NCI-H526 treated with DMSO at 0.1 percent for 48 hours (cell line): Measurements from ENCODE around the gene CFAP46.

Source experiments
- DNase-seq: peaks from one replicate; lab custom pipeline; 2025; lab: John Stamatoyannopoulos, UW

The CFAP46 gene

DNA sequence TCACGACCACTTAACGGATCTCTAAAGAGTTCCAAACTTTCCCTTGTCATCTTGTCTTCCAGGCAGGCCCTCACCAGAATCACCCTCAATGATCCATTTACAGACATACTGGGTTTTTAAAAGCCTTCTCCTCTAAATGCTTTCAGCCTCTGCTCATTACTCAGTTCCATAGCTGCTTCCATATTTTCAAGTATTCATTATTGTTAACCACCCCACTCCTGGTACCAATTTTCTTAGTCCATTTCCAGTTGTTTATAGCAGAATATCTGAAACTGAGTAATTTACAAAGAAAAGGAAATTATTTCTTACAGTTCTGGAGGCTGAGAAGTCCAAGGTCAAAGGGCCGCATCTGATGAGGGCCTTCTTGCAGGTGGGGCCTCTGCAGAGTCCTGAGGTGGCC is 100.0 kb downstream of the CFAP46 start:
- no peak for DNase-seq

DNA sequence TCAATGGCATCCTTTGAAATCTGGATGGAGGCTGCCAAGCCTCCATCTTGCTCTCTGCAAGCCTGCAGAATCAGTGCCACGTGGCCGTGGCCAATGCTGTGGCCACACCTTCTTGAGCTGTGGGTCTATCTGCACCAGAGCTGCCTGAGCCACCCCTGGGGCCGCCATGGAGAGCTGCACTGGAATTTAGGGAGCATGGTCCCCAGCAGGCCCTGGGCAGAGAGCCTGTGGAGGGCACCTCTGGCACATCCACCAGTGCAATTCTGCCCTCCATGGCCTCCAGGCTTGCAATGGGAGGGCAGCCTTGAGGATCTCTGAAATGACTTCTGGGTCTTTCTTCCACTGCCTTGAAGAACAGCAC is 100.8 kb downstream of the CFAP46 start:
- DNase-seq, result no peak

GRCh38 chr10:132840698-132841614 is 101.4 kb downstream of the CFAP46 start:
- DNase-seq, result no peak

DNA sequence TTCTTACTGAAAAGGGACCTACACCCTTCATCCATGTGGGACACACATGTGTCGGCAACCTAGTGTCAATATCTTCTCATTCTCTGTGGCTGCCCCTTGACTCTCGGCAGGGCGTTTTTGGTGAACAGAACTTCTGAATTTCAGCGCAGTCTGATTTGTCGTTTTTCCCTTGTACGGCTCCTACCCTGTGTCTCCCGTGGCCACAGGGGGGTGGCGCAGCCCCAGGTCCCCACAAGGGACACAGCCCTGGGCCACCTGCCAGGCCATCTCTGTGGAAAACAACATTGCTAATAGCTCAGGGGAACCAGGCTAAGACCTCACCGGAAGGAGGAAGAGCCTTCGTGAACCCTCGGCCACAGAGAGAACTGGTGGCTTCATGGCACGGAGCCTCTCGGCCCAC is 103.3 kb downstream of the CFAP46 start:
- DNase-seq, result no peak

DNA sequence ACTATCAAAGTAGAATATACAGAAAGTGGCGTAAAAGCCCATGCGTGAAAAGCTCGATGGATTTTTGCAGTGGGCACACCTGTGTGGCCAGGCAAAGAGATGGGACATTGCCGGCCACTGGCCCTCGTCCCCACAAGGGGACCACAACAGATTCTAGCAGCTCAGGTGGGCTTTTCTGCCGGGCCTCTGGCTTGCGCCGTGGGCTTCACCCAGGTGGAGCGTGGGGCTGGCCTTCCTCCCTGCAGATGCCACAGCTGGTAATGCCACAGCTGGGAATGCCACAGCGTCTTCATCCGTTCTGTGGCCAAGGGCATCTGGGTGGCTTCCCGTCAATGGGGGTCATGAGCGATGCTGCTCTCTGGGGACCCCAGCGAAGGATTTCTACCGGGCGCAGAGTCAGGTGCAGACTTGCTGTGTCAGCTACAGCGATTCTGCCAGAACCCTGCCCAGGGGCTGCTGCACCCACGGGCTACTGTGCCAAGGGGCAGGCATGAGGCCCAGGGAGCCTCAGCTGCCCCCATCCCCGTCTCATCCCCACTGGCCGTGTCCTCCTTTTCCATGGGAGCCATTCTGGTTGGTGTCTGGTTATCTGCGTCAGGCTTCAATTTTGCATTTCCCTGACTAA is 103.9 kb downstream of the CFAP46 start:
- DNase-seq, result no peak

- DNase-seq, result no peak
These were observed 104.5 kb downstream of the CFAP46 start for GRCh38 chr10:132837905-132838304.

GRCh38 chr10:132836832-132837540 is 105.4 kb downstream of the CFAP46 start:
- no peak for DNase-seq

DNA sequence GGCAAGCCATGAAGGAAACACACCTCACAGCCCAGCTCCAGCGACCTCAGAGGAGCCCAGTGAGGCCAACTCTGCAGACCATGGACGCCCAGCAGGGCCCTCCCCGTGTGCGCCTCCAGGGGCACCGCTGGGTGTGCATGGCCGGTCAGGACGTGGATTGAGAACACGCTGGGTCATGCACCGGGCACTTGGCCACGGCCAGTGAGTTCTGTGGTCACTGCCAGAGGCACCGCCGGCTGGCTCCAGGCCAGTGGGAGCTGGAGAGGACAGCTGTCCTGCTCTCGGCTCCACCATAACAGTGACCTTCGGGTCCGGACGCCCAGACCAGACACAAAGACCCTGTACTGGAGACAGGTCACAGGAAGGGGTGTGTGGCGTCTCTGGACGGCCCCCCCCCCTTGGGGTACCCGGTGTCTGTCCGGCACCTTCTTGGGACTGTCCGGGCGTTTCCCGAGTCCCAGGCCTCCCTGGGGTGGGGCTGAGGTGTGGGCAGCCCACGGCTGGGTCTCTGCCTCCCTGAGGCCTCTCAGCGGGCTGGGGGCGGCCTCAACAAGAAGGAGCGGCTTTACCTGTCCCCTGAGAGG is 106.0 kb downstream of the CFAP46 start:
- DNase-seq, result no peak

GRCh38 chr10:132835848-132836233 is 106.5 kb downstream of the CFAP46 start:
- DNase-seq, result no peak

GRCh38 chr10:132834891-132835847 is 107.2 kb downstream of the CFAP46 start:
- no peak for DNase-seq

GRCh38 chr10:132834311-132834761 is 108.0 kb downstream of the CFAP46 start:
- DNase-seq, result no peak

GRCh38 chr10:132833421-132834111 is 108.8 kb downstream of the CFAP46 start:
- DNase-seq, result no peak

GRCh38 chr10:132832186-132832969 is 110.0 kb downstream of the CFAP46 start:
- no peak for DNase-seq

DNA sequence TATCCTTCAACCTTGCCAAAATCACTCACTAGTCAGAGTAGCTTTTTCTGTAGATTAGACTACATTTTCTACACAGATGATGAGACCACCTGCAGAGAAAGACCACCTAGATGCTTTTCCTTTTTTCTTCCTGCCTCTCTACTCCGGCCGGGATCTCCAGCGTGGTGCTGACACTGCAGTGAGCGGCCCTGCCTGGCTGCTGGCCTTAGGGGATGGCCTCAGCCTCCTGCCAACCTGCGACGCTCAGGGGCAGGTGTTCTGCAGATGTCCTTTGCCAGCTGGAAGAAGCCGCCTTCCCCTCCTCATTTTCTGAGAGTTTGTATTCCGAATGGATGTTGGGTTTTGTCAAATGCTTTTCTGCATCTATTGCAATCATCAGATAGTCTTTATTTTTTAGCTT is 113.0 kb downstream of the CFAP46 start:
- DNase-seq, result no peak

- no peak for DNase-seq
These were observed 113.7 kb downstream of the CFAP46 start for GRCh38 chr10:132828681-132829080.

- no peak for DNase-seq
These were observed 114.4 kb downstream of the CFAP46 start for GRCh38 chr10:132827861-132828539.

GRCh38 chr10:132827423-132827789 is 115.0 kb downstream of the CFAP46 start:
- DNase-seq, result no peak

- no peak for DNase-seq
These were observed 115.6 kb downstream of the CFAP46 start for GRCh38 chr10:132826524-132827422.
